PC-9 (cell line): ENCODE measurements around the gene AQR. TPM values are rescaled to one million over a fixed set of nuclear protein-coding genes. Genes with fewer than 3 reads are reported as not detected.
"Not testable (repeated sequence)": the region's sequence is repeated elsewhere in the genome, so short reads cannot be mapped to it uniquely, and the experiment has no call there.

ENCODE experiments used
- BruUV-seq: library from RNA; stranded (reverse); fragments of 400-500 nt; replicated peaks from 2 replicates; lab custom pipeline; 2021; lab: Mats Ljungman, UMichigan
- CTCF ChIA-PET: fragments of 300-600 bp; sonication (Branson Sonifier 250); formaldehyde crosslinking; loops from one replicate; lab custom pipeline; 2022; ENCODE audit warnings: antibody characterized with exemption; lab: Charles Lee
- POLR2A ChIA-PET: fragments of 300-600 bp; sonication (Branson Sonifier 250); formaldehyde crosslinking; loops from one replicate; lab custom pipeline; 2022; ENCODE audit warnings: antibody characterized with exemption; ENCODE audit not compliant: unreplicated experiment; lab: Charles Lee
- DNase-seq, 2 experiments: peaks; one replicate each; pipeline versions ENCODE4 v3.0.0 to v3.0.0-alpha.2; 2015 to 2022; ENCODE audit warnings: mixed read lengths in 1 of 2
- H2AFZ ChIP-seq: fragments of 200-600 bp; sonication (generic); 2 replicates; pipeline ENCODE4 v1.8.1; 2017; ENCODE audit warnings: antibody characterized with exemption
- H3F3A ChIP-seq: fragments of 200-600 bp; sonication (generic); 2 replicates; pipeline ENCODE4 v1.8.1; 2017; ENCODE audit warnings: antibody characterized with exemption, mild to moderate bottlenecking, low read depth; ENCODE audit not compliant: insufficient read depth
- H3K27ac ChIP-seq: fragments of 200-600 bp; sonication (generic); 2 replicates; pipeline ENCODE4 v1.6.1; 2016; ENCODE audit warnings: mixed run types
- H3K27me3 ChIP-seq: fragments of 200-600 bp; sonication (generic); 2 replicates; pipeline ENCODE4 v1.6.1; 2016; ENCODE audit warnings: low read depth, mixed run types; ENCODE audit not compliant: insufficient read depth
- H3K36me3 ChIP-seq: fragments of 200-600 bp; sonication (generic); 2 replicates; pipeline ENCODE4 v1.6.1; 2016; ENCODE audit warnings: low read depth, mixed run types
- H3K4me1 ChIP-seq: fragments of 200-600 bp; sonication (generic); replicated peaks from 2 replicates; pipeline ENCODE4 v1.6.1; 2016; ENCODE audit warnings: mixed run types; ENCODE audit not compliant: insufficient read depth
- H3K4me2 ChIP-seq: fragments of 200-600 bp; sonication (generic); 2 replicates; pipeline ENCODE4 v1.6.1; 2017; ENCODE audit warnings: mixed run types
- H3K4me3 ChIP-seq: fragments of 200-600 bp; sonication (generic); 2 replicates; pipeline ENCODE4 v1.6.1; 2016; ENCODE audit warnings: mixed run types
- H3K79me2 ChIP-seq: fragments of 200-600 bp; sonication (generic); 2 replicates; pipeline ENCODE4 v1.6.1; 2017; ENCODE audit warnings: low read depth, mixed run types
- H3K9me2 ChIP-seq: fragments of 200-600 bp; sonication (generic); 2 replicates; pipeline ENCODE4 v1.8.1; 2017; ENCODE audit warnings: mild to moderate bottlenecking; ENCODE audit not compliant: insufficient read depth
- H3K9me3 ChIP-seq: fragments of 200-600 bp; sonication (generic); 2 replicates; pipeline ENCODE4 v1.8.1; 2016; ENCODE audit warnings: low read depth; ENCODE audit not compliant: insufficient read depth
- H4K20me1 ChIP-seq: fragments of 200-600 bp; sonication (generic); 2 replicates; pipeline ENCODE4 v1.8.1; 2017; ENCODE audit not compliant: insufficient read depth
- EZH2 ChIP-seq: fragments of 200-600 bp; sonication (generic); IDR thresholded peaks from 2 replicates; pipeline ENCODE4 v1.8.0; 2017; ENCODE audit warnings: antibody characterized with exemption, low read depth
- intact Hi-C: fragments of 100-400 bp; cut with micrococcal nuclease; formaldehyde crosslinking; loops from one replicate; pipeline ENCODE4 v1.10.0; 2022; ENCODE audit not compliant: unreplicated experiment
- total RNA-seq: library from RNA; stranded (reverse); gene quantifications from 2 replicates; pipeline ENCODE4 v1.2.3, GENCODE V29; 2021
- TF ChIP-seq, protein P1 (sequence below): fragments of 200-600 bp; sonication (generic); conservative IDR thresholded peaks from 2 replicates; pipeline ENCODE4 v1.6.1; 2017; ENCODE audit warnings: mixed run types, antibody characterized with exemption, mild to moderate bottlenecking, moderate library complexity

Gene AQR
- total RNA-seq, 1 experiment from 2014 or later, result 33.6 TPM

GRCh38 chr15:34943711-34944110, 25.8 kb downstream of the AQR start:
- H3F3A ChIP-seq, result no peaks in the 10 kb centered on the region
- H3K27me3 ChIP-seq, result no peaks in the 10 kb centered on the region
- no peak overlapping the region for H3K4me3 ChIP-seq
- no peak overlapping the region for H3K4me2 ChIP-seq
- DNase-seq, result no peak
- no peaks in the 10 kb centered on the region for H3K36me3 ChIP-seq
- no peaks in the 10 kb centered on the region for H4K20me1 ChIP-seq
- no peaks in the 10 kb centered on the region for H3K79me2 ChIP-seq
- CTCF ChIA-PET, result no interaction called here
- no peak for TF ChIP-seq EZH2
- TF ChIP-seq, protein P1, sequence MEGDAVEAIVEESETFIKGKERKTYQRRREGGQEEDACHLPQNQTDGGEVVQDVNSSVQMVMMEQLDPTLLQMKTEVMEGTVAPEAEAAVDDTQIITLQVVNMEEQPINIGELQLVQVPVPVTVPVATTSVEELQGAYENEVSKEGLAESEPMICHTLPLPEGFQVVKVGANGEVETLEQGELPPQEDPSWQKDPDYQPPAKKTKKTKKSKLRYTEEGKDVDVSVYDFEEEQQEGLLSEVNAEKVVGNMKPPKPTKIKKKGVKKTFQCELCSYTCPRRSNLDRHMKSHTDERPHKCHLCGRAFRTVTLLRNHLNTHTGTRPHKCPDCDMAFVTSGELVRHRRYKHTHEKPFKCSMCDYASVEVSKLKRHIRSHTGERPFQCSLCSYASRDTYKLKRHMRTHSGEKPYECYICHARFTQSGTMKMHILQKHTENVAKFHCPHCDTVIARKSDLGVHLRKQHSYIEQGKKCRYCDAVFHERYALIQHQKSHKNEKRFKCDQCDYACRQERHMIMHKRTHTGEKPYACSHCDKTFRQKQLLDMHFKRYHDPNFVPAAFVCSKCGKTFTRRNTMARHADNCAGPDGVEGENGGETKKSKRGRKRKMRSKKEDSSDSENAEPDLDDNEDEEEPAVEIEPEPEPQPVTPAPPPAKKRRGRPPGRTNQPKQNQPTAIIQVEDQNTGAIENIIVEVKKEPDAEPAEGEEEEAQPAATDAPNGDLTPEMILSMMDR, result no peak
- H3K9me3 ChIP-seq, result no peaks in the 10 kb centered on the region
- intact Hi-C loops, result no loop called here
- POLR2A ChIA-PET, result no interaction called here
- H3K9me2 ChIP-seq, result no peaks in the 10 kb centered on the region
- H2AFZ ChIP-seq, result no peak overlapping the region
- no TSS peak for BruUV-seq
- no peaks in the 10 kb centered on the region for H3K4me1 ChIP-seq
- H3K27ac ChIP-seq, result no peak overlapping the region

DNA sequence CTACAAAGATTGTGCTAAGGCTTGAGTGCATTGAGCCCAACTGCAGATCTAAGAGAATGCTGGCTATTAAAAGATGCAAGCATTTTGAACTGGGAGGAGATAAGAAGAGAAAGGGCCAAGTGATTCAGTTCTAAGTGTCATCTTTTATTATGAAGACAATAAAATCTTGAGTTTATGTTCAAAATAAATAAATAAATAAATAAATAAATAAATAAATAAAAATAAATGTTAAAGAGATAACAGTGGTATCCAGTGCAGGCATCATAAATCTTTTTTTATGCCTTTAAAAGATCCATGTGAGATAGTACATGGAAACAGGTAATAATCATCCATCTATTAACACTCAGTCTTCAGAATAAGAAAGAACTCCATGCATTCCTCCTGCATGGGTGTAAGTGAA, 26.3 kb downstream of the AQR start:
- H3F3A ChIP-seq, DNase-seq, intact Hi-C loops, H2AFZ ChIP-seq, H3K4me2 ChIP-seq, H3K9me2 ChIP-seq, H3K4me1 ChIP-seq, CTCF ChIA-PET, H3K27me3 ChIP-seq, BruUV-seq, H3K79me2 ChIP-seq, H4K20me1 ChIP-seq, H3K27ac ChIP-seq, H3K36me3 ChIP-seq, POLR2A ChIA-PET, H3K9me3 ChIP-seq, H3K4me3 ChIP-seq: not testable (repeated sequence)

DNA sequence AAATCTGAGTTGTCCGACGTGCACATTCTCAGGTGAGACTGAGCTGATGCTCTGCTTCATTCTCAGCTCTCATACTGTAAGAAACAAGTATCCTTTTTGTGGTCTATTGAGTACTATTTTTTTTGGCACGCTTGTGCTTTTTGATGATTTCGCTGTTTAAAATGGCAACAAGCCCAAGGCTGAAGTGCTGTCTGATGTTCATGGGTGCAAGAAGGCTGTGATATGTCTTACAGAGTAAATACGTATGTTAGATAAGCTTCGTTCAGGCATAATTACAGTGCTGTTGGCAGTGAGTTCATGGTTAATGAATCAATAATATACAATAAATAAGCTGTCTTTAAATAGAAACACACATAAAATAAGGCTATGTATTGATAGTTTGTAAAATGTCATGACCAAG, 27.2 kb downstream of the AQR start:
- TF ChIP-seq, protein P1, result no peak
- TF ChIP-seq EZH2, result no peak
- H3K9me3 ChIP-seq, result no peaks in the 10 kb centered on the region
- CTCF ChIA-PET, result no interaction called here
- no peaks in the 10 kb centered on the region for H3K36me3 ChIP-seq
- no peaks in the 10 kb centered on the region for H4K20me1 ChIP-seq
- H3K4me3 ChIP-seq, result no peak overlapping the region
- H3K79me2 ChIP-seq, result no peaks in the 10 kb centered on the region
- no peaks in the 10 kb centered on the region for H3K27me3 ChIP-seq
- no TSS peak for BruUV-seq
- H3K27ac ChIP-seq, result no peak overlapping the region
- no peak overlapping the region for H2AFZ ChIP-seq
- intact Hi-C loops, result no loop called here
- no peaks in the 10 kb centered on the region for H3K9me2 ChIP-seq
- H3F3A ChIP-seq, result no peaks in the 10 kb centered on the region
- H3K4me1 ChIP-seq, result no peaks in the 10 kb centered on the region
- no peak for DNase-seq
- no peak overlapping the region for H3K4me2 ChIP-seq
- POLR2A ChIA-PET, result no interaction called here

- Histone ChIP-seq H3K4me3 (no peak overlapping the region), H3K36me3 (no peaks in the 10 kb centered on the region), H3K4me2 (no peak overlapping the region), H3K27ac (no peak overlapping the region), H3K4me1 (no peaks in the 10 kb centered on the region), H3K9me2 (no peaks in the 10 kb centered on the region), H3K9me3 (no peaks in the 10 kb centered on the region), H3K79me2 (no peaks in the 10 kb centered on the region), H3F3A (no peaks in the 10 kb centered on the region), H4K20me1 (no peaks in the 10 kb centered on the region), H2AFZ (no peak overlapping the region), H3K27me3 (no peaks in the 10 kb centered on the region)
- TF ChIP-seq, protein P1, result no peak
- no peak for TF ChIP-seq EZH2
- ChIA-PET CTCF (no interaction called here), POLR2A (no interaction called here)
- intact Hi-C loops, result no loop called here
- BruUV-seq, result no TSS peak
- no peak for DNase-seq
Measured at GRCh38 chr15:34941831-34942230, 27.7 kb downstream of the AQR start.
